NB4 (cell line): ENCODE measurements around the gene AP2M1.
"Not testable (repeated sequence)": the region's sequence is repeated elsewhere in the genome, so short reads cannot be mapped to it uniquely, and the experiment has no call there.

Experiments used
- DNase-seq: peaks from one replicate; pipeline ENCODE4 v3.0.0; 2010; ENCODE audit warnings: low read depth
- H3K4me3 ChIP-seq: one replicate; pipeline ENCODE4 v1.5.1; 2011; ENCODE audit warnings: mild to moderate bottlenecking, low read depth, low read length, moderate library complexity
- MYC ChIP-seq: IDR thresholded peaks from 2 replicates; pipeline ENCODE4 v1.6.1; 2011; ENCODE audit warnings: low read depth, low read length
- POLR2A ChIP-seq: IDR thresholded peaks from 2 replicates; pipeline ENCODE4 v1.6.1; 2011; ENCODE audit warnings: mild to moderate bottlenecking; ENCODE audit not compliant: insufficient read length; ENCODE audit errors: extremely low read depth
- TF ChIP-seq, protein P1 (sequence below): IDR thresholded peaks from 2 replicates; pipeline ENCODE4 v1.6.1; 2011; ENCODE audit warnings: low read depth, low read length
- TF ChIP-seq, protein P2 (sequence below): IDR thresholded peaks from one replicate; pipeline ENCODE4 v1.5.1; 2012; ENCODE audit warnings: low read depth, low read length

AP2M1 gene

DNA sequence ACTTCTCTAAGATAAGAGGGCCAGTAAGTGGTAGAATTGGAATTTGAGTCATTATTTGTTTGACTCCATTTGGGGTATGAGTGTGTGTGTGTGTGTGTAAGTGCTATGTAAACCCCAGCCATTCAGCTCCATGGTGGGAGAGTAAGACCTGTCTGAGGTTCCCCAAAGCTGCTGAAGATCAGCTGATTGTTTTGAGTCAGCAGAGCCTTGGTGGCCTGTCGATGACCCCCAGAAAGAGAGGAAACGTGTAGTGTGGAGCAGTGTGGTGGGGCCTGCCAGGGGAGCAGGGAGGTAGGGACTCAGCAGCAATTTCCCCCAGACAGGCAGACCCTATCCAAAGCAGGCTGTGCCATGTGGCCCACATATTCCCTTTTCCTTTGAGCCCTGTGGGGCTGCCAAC lies 14.2 kb upstream of the AP2M1 start:
- no peak for DNase-seq
- no peak overlapping the region for H3K4me3 ChIP-seq

DNA sequence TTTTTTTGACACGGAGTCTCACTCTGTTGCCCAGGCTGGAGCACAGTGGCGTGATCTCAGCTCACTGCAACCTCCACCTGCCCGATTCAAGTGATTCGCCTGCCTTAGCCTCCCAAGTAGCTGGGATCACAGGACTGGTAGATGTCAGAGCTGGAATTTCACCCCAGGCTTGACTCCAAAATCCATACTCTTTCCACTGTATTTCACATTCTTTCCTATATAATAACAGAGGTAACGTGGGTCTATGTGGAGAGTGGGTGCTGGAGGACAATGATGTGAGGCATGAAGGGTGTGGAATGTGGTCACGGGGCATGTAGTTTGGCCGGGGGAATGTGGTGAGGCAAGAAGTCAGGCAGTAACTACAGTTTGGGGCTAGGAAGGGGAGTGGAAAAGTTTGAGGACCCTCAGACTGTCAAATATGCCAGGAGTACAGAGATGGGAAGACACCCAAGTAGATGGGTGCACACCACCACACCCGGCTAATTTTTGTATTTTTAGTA lies 12.0 kb upstream of the AP2M1 start:
- H3K4me3 ChIP-seq, DNase-seq: not testable (repeated sequence)

More for the DNA sequence above, 14.2 kb upstream of the AP2M1 start:
- TF ChIP-seq MYC (no peak), POLR2A (no peak)
- TF ChIP-seq, protein P1, sequence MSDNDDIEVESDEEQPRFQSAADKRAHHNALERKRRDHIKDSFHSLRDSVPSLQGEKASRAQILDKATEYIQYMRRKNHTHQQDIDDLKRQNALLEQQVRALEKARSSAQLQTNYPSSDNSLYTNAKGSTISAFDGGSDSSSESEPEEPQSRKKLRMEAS: no peak
- TF ChIP-seq, protein P2, sequence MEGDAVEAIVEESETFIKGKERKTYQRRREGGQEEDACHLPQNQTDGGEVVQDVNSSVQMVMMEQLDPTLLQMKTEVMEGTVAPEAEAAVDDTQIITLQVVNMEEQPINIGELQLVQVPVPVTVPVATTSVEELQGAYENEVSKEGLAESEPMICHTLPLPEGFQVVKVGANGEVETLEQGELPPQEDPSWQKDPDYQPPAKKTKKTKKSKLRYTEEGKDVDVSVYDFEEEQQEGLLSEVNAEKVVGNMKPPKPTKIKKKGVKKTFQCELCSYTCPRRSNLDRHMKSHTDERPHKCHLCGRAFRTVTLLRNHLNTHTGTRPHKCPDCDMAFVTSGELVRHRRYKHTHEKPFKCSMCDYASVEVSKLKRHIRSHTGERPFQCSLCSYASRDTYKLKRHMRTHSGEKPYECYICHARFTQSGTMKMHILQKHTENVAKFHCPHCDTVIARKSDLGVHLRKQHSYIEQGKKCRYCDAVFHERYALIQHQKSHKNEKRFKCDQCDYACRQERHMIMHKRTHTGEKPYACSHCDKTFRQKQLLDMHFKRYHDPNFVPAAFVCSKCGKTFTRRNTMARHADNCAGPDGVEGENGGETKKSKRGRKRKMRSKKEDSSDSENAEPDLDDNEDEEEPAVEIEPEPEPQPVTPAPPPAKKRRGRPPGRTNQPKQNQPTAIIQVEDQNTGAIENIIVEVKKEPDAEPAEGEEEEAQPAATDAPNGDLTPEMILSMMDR: no peak

DNA sequence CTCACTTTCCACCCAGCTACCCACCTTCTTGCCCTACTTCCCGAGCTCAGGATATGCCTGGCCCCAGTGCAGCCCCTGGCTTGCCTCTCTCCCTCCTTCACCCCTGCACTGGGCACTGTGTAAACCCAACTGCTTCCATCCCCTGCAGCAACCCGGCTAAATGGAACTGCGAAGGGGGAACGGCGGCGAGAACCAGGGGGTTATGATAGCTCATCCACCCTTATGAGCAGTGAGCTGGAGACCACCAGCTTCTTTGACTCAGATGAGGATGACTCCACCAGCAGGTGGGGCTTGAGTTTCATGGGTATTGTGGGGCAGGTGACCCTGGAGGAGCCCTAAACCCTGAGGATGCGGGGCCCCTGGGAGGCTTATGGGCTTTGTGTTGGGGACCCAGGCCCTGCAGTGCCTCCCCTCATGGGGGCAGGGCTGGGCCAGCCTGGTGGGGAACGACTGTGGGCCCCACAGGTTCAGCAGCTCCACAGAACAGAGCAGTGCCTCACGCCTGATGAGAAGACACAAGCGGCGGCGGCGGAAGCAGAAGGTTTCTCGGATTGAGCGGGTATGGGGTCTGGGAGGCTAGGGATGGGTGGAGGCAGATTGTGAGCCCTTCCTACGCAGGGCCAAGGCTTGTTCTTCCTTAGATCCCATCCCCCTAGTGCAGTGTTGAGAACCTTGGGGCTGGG lies 9.9 kb upstream of the AP2M1 start:
- no peak for DNase-seq
- no peak overlapping the region for H3K4me3 ChIP-seq
- TF ChIP-seq, protein P2: no peak
- TF ChIP-seq MYC (no peak), POLR2A (no peak)
- TF ChIP-seq, protein P1: no peak

DNA sequence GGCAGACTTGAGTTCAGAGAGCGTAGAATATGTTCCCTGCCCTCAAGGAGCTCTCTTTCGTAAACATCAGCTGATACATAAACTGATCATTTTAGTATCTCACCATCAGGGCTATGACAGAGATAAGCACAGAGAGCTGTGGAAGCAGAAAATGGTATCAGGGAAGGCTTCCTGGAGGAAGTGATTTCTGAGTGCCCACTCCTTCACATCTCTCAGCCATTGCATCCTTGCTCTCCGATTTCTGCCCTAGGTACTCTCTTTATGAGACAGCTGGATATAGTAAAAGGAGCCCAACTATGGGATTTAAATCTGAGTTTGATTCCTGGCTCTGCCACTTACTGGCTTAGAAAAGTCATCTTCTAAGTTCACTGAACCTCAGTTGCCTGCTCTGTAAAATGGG lies 9.1 kb upstream of the AP2M1 start:
- TF ChIP-seq, protein P1: no peak
- no peak for TF ChIP-seq MYC
- no peak for TF ChIP-seq POLR2A
- TF ChIP-seq, protein P2: no peak
- H3K4me3 ChIP-seq: no peak overlapping the region
- no peak for DNase-seq

DNA sequence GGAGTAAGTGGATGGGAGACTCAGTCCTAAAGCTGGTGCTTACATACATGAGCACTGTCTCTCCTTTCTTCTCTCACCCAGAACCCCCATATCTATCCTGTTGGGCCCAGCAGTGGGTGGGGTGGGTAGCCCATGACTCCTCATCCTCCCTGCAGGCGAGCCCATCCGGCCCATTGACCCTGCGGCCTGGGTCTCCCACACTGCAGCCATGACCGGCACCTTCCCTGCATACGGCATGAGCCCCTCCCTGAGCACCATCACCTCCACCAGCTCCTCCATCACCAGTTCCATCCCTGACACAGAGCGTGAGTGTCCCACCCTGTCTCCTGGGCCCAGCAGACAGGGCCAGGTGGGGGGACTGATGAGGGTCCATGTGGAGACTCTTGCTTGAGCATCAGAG lies 8.0 kb upstream of the AP2M1 start:
- no peak overlapping the region for H3K4me3 ChIP-seq
- no peak for DNase-seq
- TF ChIP-seq, protein P2: no peak
- TF ChIP-seq, protein P1: no peak
- TF ChIP-seq MYC (no peak), POLR2A (no peak)

DNA sequence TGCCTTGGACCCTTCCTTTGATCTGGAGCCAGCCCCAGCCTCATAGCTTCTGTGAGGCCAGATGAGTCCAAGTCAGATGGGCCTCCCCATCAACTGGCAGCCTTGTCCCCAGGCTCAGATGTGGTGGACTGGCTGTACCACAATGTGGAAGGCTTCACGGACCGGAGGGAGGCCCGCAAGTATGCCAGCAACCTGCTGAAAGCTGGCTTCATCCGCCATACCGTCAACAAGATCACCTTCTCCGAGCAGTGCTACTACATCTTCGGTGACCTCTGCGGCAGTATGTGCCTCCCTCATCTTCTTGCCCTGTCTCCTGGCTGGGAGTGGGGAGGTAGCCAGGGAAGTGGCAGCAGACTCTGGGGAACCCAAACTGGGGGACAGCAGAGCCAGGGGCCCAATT lies 6.9 kb upstream of the AP2M1 start:
- H3K4me3 ChIP-seq: no peak overlapping the region
- DNase-seq: no peak
- TF ChIP-seq, protein P2: no peak
- TF ChIP-seq, protein P1: no peak
- TF ChIP-seq MYC: no peak
- TF ChIP-seq POLR2A: no peak
